NCI-H2227 (cell line): ENCODE data around the gene ARL4C.

Source experiments
- DNase-seq: peaks from one replicate; lab custom pipeline; 2025; ENCODE audit not compliant: unreplicated experiment; lab: John Stamatoyannopoulos, UW

ARL4C gene

GRCh38 chr2:234448506-234449184 lies 48.2 kb downstream of the ARL4C start:
- DNase-seq = no peak

- no peak for DNase-seq
These were observed 48.9 kb downstream of the ARL4C start for GRCh38 chr2:234447963-234448362.

- no peak for DNase-seq
These were observed 49.7 kb downstream of the ARL4C start for GRCh38 chr2:234447189-234447588.

GRCh38 chr2:234446404-234447076 lies 50.3 kb downstream of the ARL4C start:
- DNase-seq = no peak

GRCh38 chr2:234444893-234445292 lies 52.0 kb downstream of the ARL4C start:
- DNase-seq = no peak

GRCh38 chr2:234444242-234444730 lies 52.6 kb downstream of the ARL4C start:
- no peak for DNase-seq
